ENCODE measurements around the gene PLEKHG2. TPM values are rescaled to one million over a fixed set of nuclear protein-coding genes. Genes with fewer than 3 reads are reported as not detected.

Gene PLEKHG2, protein sequence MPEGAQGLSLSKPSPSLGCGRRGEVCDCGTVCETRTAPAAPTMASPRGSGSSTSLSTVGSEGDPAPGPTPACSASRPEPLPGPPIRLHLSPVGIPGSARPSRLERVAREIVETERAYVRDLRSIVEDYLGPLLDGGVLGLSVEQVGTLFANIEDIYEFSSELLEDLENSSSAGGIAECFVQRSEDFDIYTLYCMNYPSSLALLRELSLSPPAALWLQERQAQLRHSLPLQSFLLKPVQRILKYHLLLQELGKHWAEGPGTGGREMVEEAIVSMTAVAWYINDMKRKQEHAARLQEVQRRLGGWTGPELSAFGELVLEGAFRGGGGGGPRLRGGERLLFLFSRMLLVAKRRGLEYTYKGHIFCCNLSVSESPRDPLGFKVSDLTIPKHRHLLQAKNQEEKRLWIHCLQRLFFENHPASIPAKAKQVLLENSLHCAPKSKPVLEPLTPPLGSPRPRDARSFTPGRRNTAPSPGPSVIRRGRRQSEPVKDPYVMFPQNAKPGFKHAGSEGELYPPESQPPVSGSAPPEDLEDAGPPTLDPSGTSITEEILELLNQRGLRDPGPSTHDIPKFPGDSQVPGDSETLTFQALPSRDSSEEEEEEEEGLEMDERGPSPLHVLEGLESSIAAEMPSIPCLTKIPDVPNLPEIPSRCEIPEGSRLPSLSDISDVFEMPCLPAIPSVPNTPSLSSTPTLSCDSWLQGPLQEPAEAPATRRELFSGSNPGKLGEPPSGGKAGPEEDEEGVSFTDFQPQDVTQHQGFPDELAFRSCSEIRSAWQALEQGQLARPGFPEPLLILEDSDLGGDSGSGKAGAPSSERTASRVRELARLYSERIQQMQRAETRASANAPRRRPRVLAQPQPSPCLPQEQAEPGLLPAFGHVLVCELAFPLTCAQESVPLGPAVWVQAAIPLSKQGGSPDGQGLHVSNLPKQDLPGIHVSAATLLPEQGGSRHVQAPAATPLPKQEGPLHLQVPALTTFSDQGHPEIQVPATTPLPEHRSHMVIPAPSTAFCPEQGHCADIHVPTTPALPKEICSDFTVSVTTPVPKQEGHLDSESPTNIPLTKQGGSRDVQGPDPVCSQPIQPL (N-terminal part only)
- total RNA-seq, result 22.0 and 34.3 TPM in 2 replicates

DNA sequence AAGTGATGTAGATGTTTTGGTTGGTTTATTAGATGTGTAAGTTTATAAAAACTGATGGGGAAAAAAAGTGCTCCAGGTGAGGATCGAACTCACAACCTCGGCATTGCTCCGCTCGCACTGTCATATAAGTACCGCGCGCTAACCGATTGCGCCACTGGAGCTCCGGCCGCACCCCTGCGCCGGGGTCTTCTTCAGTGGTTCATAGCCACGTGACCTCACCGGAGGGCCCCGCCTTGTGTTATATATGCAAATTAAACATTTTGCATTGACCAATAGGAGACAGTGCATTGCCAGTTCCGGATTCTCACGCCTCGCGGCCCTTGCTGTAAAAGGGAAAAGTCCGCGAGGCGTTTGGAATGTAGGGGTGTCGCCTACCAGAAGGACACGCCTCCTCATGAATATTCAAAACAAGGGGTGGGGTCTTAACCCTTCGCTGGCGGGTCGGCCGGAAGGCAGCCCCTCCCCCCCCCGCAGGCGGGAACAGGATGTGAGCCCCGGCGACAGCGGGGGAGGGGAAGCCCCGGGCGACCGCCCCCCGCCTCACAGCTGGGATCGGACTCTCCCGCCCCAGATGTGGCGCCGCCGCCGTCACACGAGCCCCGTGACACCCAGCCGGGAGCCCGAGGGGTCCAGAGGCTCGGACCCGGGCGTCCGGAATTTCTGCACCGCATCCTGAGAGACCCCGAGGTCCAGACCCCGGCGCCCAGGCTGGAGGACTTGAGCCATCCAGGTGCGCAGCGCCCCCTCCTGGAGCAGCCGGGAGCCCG, at the start of gene PLEKHG2:
Gene PLEKHG2, plus strand, starts transcription at position 570 of the 767 bp plus-strand sequence. CDS start 1,418 bp downstream, outside the sequence.

DNA sequence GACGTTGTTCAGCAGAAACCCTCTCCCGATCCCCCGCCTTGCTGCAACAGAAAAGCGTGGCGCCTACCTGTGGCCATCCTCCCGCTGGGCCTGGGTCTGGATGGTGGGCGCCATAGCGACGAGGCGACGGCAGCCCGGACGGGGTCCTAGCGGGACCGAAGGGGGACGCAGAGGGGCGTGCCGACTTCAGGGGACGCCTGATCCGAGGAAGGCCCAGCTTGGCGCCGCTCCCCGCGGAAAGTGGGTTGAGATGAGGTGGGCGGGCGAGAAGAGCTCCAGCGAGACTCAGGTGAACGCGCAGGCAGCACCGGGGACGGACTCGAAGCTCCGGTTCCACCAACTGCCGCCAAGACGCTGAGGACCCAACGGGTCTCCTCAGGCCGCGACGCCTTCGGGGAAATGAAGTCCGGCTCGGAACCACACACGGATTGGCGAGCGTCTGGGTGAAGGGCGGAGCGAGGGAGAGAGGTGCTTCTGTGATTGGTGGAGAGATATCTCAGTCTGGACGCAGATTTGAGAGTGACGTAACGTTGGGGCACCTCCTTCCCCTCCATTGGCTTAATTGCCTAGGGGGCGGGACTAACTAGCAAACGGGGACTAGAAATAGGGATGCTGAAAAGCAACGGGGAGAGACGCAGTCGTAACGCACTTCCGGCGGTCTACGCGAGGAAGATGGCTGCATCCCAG, 21.6 kb upstream of the PLEKHG2 start, which contains the start of the genes MED29 and PAF1:
Gene MED29, plus strand, starts transcription at position 628 of the 687 bp plus-strand sequence. Its CDS starts 45 bp downstream, at position 673.
Gene PAF1, minus strand, starts transcription at position 356 of the 687 bp plus-strand sequence. Its CDS starts 242 bp downstream, at position 114.

GRCh38 chr19:39406656-39407409, 5.6 kb upstream of the PLEKHG2 start, which contains the start of gene ZFP36:
Gene ZFP36 (plus strand): TSS chr19:39406847. CDS start chr19:39406905, 58 bp downstream.

GRCh38 chr19:39435499-39436349, 23.3 kb downstream of the PLEKHG2 start, which contains the start of gene RPS16:
Gene RPS16 (minus strand): TSS chr19:39435949. CDS start chr19:39435895, 54 bp downstream.

GRCh38 chr19:39445196-39446111, 33.0 kb downstream of the PLEKHG2 start, which contains the start of gene SUPT5H:
Gene SUPT5H (plus strand): TSS chr19:39445582. CDS start chr19:39445891, 309 bp downstream.

Other genes starting within 250 kb of the PLEKHG2 start
- not detected in 2 replicates for gene NCCRP1, start 215.7 kb upstream of the PLEKHG2 start, total RNA-seq
- gene SYCN, start 208.4 kb upstream of the PLEKHG2 start, total RNA-seq, result not detected in 2 replicates
- gene IFNL3, start 167.7 kb upstream of the PLEKHG2 start, total RNA-seq, result not detected in 2 replicates
- not detected in 2 replicates for gene IFNL4, start 163.8 kb upstream of the PLEKHG2 start, total RNA-seq
- not detected in 2 replicates for gene IFNL2, start 144.3 kb upstream of the PLEKHG2 start, total RNA-seq
- not detected in 2 replicates for gene IFNL1, start 116.3 kb upstream of the PLEKHG2 start, total RNA-seq
- gene LRFN1, start 91.8 kb upstream of the PLEKHG2 start, total RNA-seq, result 0.91 and 3.5 TPM in 2 replicates
- 8.0 and 15.0 TPM in 2 replicates for gene GMFG, start 76.6 kb upstream of the PLEKHG2 start, total RNA-seq
- gene SAMD4B, start 70.2 kb upstream of the PLEKHG2 start, total RNA-seq, result 57.8 and 74.8 TPM in 2 replicates
- gene PAF1, start 21.6 kb upstream of the PLEKHG2 start, total RNA-seq, result 33.0 and 34.6 TPM in 2 replicates
- 35.6 and 56.0 TPM in 2 replicates for gene MED29, start 21.3 kb upstream of the PLEKHG2 start, total RNA-seq
- 19.8 and 64.4 TPM in 2 replicates for gene ZFP36, start 5.8 kb upstream of the PLEKHG2 start, total RNA-seq
- gene RPS16, start 23.3 kb downstream of the PLEKHG2 start, total RNA-seq, result 2,275 and 2,629 TPM in 2 replicates
- 63.7 and 89.2 TPM in 2 replicates for gene SUPT5H, start 32.9 kb downstream of the PLEKHG2 start, total RNA-seq
- gene TIMM50, start 68.2 kb downstream of the PLEKHG2 start, total RNA-seq, result 51.4 and 81.6 TPM in 2 replicates
- gene DLL3, start 86.3 kb downstream of the PLEKHG2 start, total RNA-seq, result 0.52 TPM in 1 of 2 replicates, not detected in the other
- gene SELENOV, start 102.5 kb downstream of the PLEKHG2 start, total RNA-seq, result not detected in 2 replicates
- gene EID2B, start 120.2 kb downstream of the PLEKHG2 start, total RNA-seq, result 2.7 and 5.1 TPM in 2 replicates
- gene EID2, start 127.5 kb downstream of the PLEKHG2 start, total RNA-seq, result 12.1 and 12.9 TPM in 2 replicates
- not detected in 2 replicates for gene LGALS13, start 189.9 kb downstream of the PLEKHG2 start, total RNA-seq
- gene LGALS16, start 243.2 kb downstream of the PLEKHG2 start, total RNA-seq, result not detected in 2 replicates